Endothelial cell of umbilical vein (primary cell): Measurements from ENCODE around the gene PPM1M. TPM values are rescaled to one million over a fixed set of nuclear protein-coding genes. Genes with fewer than 3 reads are reported as not detected.

Source experiments
- BruUV-seq: library from RNA; stranded (reverse); fragments of 400-500 nt; replicated peaks from 2 replicates; lab custom pipeline; 2021; lab: Mats Ljungman, UMichigan
- CTCF ChIA-PET: fragments of 300-600, 350-600 bp; sonication (Branson Sonifier 250); formaldehyde crosslinking; loops from one replicate; lab custom pipeline; 2021; ENCODE audit warnings: antibody characterized with exemption, inconsistent platforms; lab: Charles Lee
- POLR2A ChIA-PET: fragments of 300-600, 350-600 bp; sonication (Branson Sonifier 250); formaldehyde crosslinking; loops from one replicate; lab custom pipeline; 2021; ENCODE audit warnings: antibody characterized with exemption, inconsistent platforms; lab: Charles Lee
- DNase-seq: peaks from one replicate; pipeline ENCODE4 v3.0.0-alpha.2; 2011; ENCODE audit warnings: low read depth, low spot score
- FAIRE-seq: peaks from 2 replicates; lab custom pipeline; 2011; peaks lifted over from hg19 to GRCh38; lab: Jason Lieb, UNC
- H2AFZ ChIP-seq: 2 replicates; pipeline ENCODE4 v1.6.0; 2012; ENCODE audit warnings: low read depth, low read length, control low read depth, inconsistent platforms
- H3K27ac ChIP-seq: 2 replicates; pipeline ENCODE4 v1.5.1; 2011; ENCODE audit warnings: low read depth, mild to moderate bottlenecking, control low read depth, low read length, moderate library complexity; ENCODE audit not compliant: insufficient read depth
- H3K27me3 ChIP-seq, 2 experiments: 2 replicates each; pipeline versions ENCODE4 v1.6.0 to v1.6.1; 2011; ENCODE audit warnings: low read length in 2 of 2, mixed read lengths in 1 of 2; ENCODE audit not compliant: control insufficient read depth in 2 of 2, insufficient read depth in 2 of 2
- H3K36me3 ChIP-seq, 2 experiments: 2 replicates in 1 of 2; 3 replicates in 1 of 2; pipeline ENCODE4 v1.5.1; 2011; ENCODE audit warnings: low read length in 2 of 2, mild to moderate bottlenecking in 1 of 2, moderate library complexity in 1 of 2; ENCODE audit not compliant: control insufficient read depth in 2 of 2, insufficient read depth in 2 of 2; ENCODE audit errors: extremely low read depth in 1 of 2
- H3K4me1 ChIP-seq: 3 replicates; pipeline ENCODE4 v1.5.1; 2011; ENCODE audit warnings: mild to moderate bottlenecking, low read length; ENCODE audit not compliant: control insufficient read depth, insufficient read depth; ENCODE audit errors: extremely low read depth
- H3K4me2 ChIP-seq: 2 replicates; pipeline ENCODE4 v1.6.1; 2011; ENCODE audit warnings: low read length, control low read depth, mixed read lengths; ENCODE audit not compliant: insufficient read depth
- H3K4me3 ChIP-seq, 3 experiments: fragments of 200-600 bp in 1 of 3; sonication (generic), shearing (Covaris generic) in 1 of 3; replicated peaks in 1 of 3; 2 replicates each; pipeline ENCODE4 v1.5.1; 2011 to 2016; ENCODE audit warnings: control low read depth in 3 of 3, low read length in 3 of 3, mild to moderate bottlenecking in 2 of 3, inconsistent platforms in 1 of 3, low read depth in 1 of 3, moderate library complexity in 1 of 3; ENCODE audit not compliant: insufficient read depth in 1 of 3
- H3K79me2 ChIP-seq: 2 replicates; pipeline ENCODE4 v1.6.0; 2012; ENCODE audit warnings: low read length, inconsistent platforms; ENCODE audit not compliant: control insufficient read depth, insufficient read depth
- H3K9ac ChIP-seq: replicated peaks from 2 replicates; pipeline ENCODE3; 2011; ENCODE audit warnings: low read length, control low read depth; ENCODE audit not compliant: insufficient read depth; ENCODE audit errors: extremely low read depth
- H3K9me1 ChIP-seq: replicated peaks from 3 replicates; pipeline ENCODE4 v1.6.0; 2011; ENCODE audit warnings: mild to moderate bottlenecking, low read length; ENCODE audit not compliant: control insufficient read depth, insufficient read depth; ENCODE audit errors: extremely low read depth
- H3K9me3 ChIP-seq: replicated peaks from 2 replicates; pipeline ENCODE4 v1.5.1; 2012; ENCODE audit warnings: low read length, inconsistent platforms; ENCODE audit not compliant: control insufficient read depth, insufficient read depth
- H4K20me1 ChIP-seq: replicated peaks from 2 replicates; pipeline ENCODE3; 2011; ENCODE audit warnings: mild to moderate bottlenecking, low read length; ENCODE audit not compliant: control insufficient read depth, insufficient read depth; ENCODE audit errors: extremely low read depth
- GATA2 ChIP-seq: IDR thresholded peaks from 2 replicates; pipeline ENCODE4 v1.7.0; 2011; ENCODE audit warnings: low read depth, mild to moderate bottlenecking, moderate library complexity, mixed read lengths, low read length; ENCODE audit not compliant: insufficient read length, insufficient read depth
- POLR2A ChIP-seq: IDR thresholded peaks from 2 replicates; pipeline ENCODE4 v1.6.1; 2012; ENCODE audit warnings: low read depth, mild to moderate bottlenecking, control low read depth, low read length
- POLR2AphosphoS5 ChIP-seq: IDR thresholded peaks from 2 replicates; pipeline ENCODE4 v1.6.1; 2012; ENCODE audit warnings: low read depth, mild to moderate bottlenecking, control low read depth, low read length, moderate library complexity; ENCODE audit not compliant: insufficient read depth
- dilution Hi-C: fragments of 300-500 bp; cut with MboI; formaldehyde crosslinking; loops from one replicate; pipeline ENCODE4 v1.15.0; 2019; ENCODE audit warnings: low sequenced_read_pairs; ENCODE audit not compliant: extremely low pct_ligation_motif_present
- intact Hi-C: fragments of 100-400 bp; cut with micrococcal nuclease; formaldehyde crosslinking; loops from one replicate; pipeline ENCODE4 v1.10.0; 2022
- polyA plus RNA-seq, 4 experiments: library from polyadenylated mRNA; depleted of rRNA in 3 of 4; stranded (reverse) in 3 of 4; unstranded in 1 of 4; fragments of >200 nt; gene quantifications; 2 replicates each; pipeline versions ENCODE4 v1.2.1 to v1.2.3, GENCODE V29; 2011 to 2012; ENCODE audit warnings: missing spikeins in 1 of 4
- total RNA-seq: library from RNA; stranded (reverse); gene quantifications from 2 replicates; pipeline ENCODE4 v1.2.3, GENCODE V29; 2021
- TF ChIP-seq, protein P1 (sequence below), 2 donors: IDR thresholded peaks; 1 replicate in 1 of 2; 2 replicates in 1 of 2; pipeline ENCODE4 v1.5.1; 2011; ENCODE audit warnings: low read length in 2 of 2, mild to moderate bottlenecking in 2 of 2, moderate library complexity in 2 of 2, control low read depth in 1 of 2, inconsistent platforms in 1 of 2, low read depth in 1 of 2; ENCODE audit not compliant: insufficient read depth in 1 of 2; ENCODE audit errors: extremely low read depth in 1 of 2
- TF ChIP-seq, protein P2 (sequence below): IDR thresholded peaks from 2 replicates; pipeline ENCODE4 v1.6.1; 2011; ENCODE audit not compliant: insufficient read depth, insufficient read length

PPM1M gene
- total and polyA plus RNA-seq, 2 donors (not counting 3 experiments of a cell fraction or from before 2014, with no cell fraction given): 13.7 to 19.4 TPM

DNA sequence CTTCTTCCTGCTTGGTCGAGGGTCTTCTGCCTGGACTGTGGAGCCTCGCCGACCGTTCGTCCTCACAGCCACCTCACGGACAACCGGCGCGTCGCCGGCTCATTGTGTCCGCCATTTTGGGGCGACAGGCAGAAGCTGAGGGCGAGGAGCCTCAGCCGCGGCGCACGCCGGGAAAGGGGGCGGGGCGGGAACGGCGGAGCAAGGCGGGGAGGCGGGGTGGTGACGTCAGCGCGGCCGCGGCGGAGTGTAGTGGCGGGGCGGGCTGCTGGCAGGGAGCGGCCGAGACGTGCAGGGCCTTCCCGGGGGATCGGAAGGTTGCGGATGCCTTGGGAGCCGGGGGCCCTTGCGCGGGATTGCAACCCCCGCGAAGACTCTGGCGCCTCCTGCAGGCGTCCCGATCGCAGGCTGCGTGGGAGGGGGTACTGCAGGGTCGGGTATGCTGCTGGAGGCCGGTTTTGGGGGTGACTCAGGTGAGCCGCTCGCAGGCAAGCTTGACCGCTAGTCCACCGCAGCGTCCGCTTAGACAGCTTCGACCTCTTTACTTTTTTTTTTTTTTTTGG is 33.0 kb downstream of the PPM1M start, which contains the start of gene WDR82:
Gene WDR82, minus strand, starts transcription at position 140 of the 560 bp plus-strand sequence. CDS start 288 bp downstream, outside the sequence.
- POLR2A ChIA-PET: interaction anchor here (1.0 to 2.9 kb wide), 4 partner anchors 9 to 61 kb away, joined by 3 to 9 read pairs (median 6); partner anchors contain the start of gene GLYCTK
- H3K4me2 ChIP-seq: peak within 1 kb of the TSS; percentile 86
- TF ChIP-seq, protein P1, sequence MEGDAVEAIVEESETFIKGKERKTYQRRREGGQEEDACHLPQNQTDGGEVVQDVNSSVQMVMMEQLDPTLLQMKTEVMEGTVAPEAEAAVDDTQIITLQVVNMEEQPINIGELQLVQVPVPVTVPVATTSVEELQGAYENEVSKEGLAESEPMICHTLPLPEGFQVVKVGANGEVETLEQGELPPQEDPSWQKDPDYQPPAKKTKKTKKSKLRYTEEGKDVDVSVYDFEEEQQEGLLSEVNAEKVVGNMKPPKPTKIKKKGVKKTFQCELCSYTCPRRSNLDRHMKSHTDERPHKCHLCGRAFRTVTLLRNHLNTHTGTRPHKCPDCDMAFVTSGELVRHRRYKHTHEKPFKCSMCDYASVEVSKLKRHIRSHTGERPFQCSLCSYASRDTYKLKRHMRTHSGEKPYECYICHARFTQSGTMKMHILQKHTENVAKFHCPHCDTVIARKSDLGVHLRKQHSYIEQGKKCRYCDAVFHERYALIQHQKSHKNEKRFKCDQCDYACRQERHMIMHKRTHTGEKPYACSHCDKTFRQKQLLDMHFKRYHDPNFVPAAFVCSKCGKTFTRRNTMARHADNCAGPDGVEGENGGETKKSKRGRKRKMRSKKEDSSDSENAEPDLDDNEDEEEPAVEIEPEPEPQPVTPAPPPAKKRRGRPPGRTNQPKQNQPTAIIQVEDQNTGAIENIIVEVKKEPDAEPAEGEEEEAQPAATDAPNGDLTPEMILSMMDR (IDR thresholded peaks at IDR 0.05; ENCODE audit: extremely low read depth in 1 of 2, insufficient read depth in 1 of 2, low read depth in 1 of 2, low read length in 2 of 2): peak; percentile 35 to 57
- peak; percentile 90 for TF ChIP-seq POLR2AphosphoS5
- no peak for TF ChIP-seq GATA2
- TF ChIP-seq POLR2A: peak; percentile 95
- TF ChIP-seq, protein P2, sequence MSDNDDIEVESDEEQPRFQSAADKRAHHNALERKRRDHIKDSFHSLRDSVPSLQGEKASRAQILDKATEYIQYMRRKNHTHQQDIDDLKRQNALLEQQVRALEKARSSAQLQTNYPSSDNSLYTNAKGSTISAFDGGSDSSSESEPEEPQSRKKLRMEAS: no peak
- H3K4me1 ChIP-seq: peaks cover 34% of the 10 kb centered on the region
- H3K27ac ChIP-seq: peak within 1 kb of the TSS; percentile 62
- H4K20me1 ChIP-seq: no peaks in the 10 kb centered on the region
- H2AFZ ChIP-seq: peak within 1 kb of the TSS; percentile 60
- peak within 1 kb of the TSS; percentile 87 for H3K9ac ChIP-seq
- dilution Hi-C loops (no loop called here), intact Hi-C loops (loop anchor here (1.0 to 5.0 kb wide), 5 partner anchors 8 to 126 kb away; partner anchors contain the start of genes GLYCTK, POC1A and TWF2)
- peak; percentile 87 for FAIRE-seq
- DNase-seq: peak; percentile 94
- no TSS peak for BruUV-seq
- H3K79me2 ChIP-seq: peaks cover 46% of the 10 kb centered on the region
- no peaks in the 10 kb centered on the region for H3K27me3 ChIP-seq
- H3K4me3 ChIP-seq: peak within 1 kb of the TSS; percentile 53 to 96 (median 87)
- CTCF ChIA-PET: interaction anchor here (1.2 to 5.1 kb wide), 12 partner anchors 9 to 278 kb away, joined by 3 to 49 read pairs (median 9); partner anchors contain the start of genes GLYCTK and TWF2
- no peaks in the 10 kb centered on the region for H3K36me3 ChIP-seq
- H3K9me3 ChIP-seq: no peaks in the 10 kb centered on the region
- H3K9me1 ChIP-seq: no peaks in the 10 kb centered on the region
